Activated CD4-positive, alpha-beta T cell treated with anti-CD3 and anti-CD28 coated beads for 48 hours (primary cell): ENCODE measurements around the gene MAN1C1.
A peak's percentile ranks its signal among the peaks of the same experiment; 100 is the strongest.

Experiments
- DNase-seq: peaks from one replicate; pipeline ENCODE4 v3.0.0-alpha.2; 2020

MAN1C1 gene

GRCh38 chr1:25804964-25805862 is 188.6 kb downstream of the MAN1C1 start:
- no peak for DNase-seq

- DNase-seq: no peak
Observed at GRCh38 chr1:25805863-25806225, 189.3 kb downstream of the MAN1C1 start.

- no peak for DNase-seq
Observed at GRCh38 chr1:25806418-25806817, 189.8 kb downstream of the MAN1C1 start.

- DNase-seq: no peak
Observed at GRCh38 chr1:25807480-25808390, 191.1 kb downstream of the MAN1C1 start.

GRCh38 chr1:25808481-25809244 is 192.1 kb downstream of the MAN1C1 start:
- no peak for DNase-seq

GRCh38 chr1:25809283-25809926 is 192.8 kb downstream of the MAN1C1 start:
- no peak for DNase-seq

GRCh38 chr1:25809929-25810328 is 193.3 kb downstream of the MAN1C1 start:
- DNase-seq: no peak

- peak; percentile 88 for DNase-seq
Observed at GRCh38 chr1:25810341-25811299, 194.0 kb downstream of the MAN1C1 start.

- no peak for DNase-seq
Observed at GRCh38 chr1:25811384-25812082, 194.9 kb downstream of the MAN1C1 start.

- DNase-seq: no peak
Observed at GRCh38 chr1:25813071-25813733, 196.6 kb downstream of the MAN1C1 start.

- DNase-seq: no peak
Observed at GRCh38 chr1:25813734-25814471, 197.3 kb downstream of the MAN1C1 start.

- DNase-seq: no peak
Observed at GRCh38 chr1:25814549-25815087, 198.0 kb downstream of the MAN1C1 start.

GRCh38 chr1:25815208-25816111 is 198.9 kb downstream of the MAN1C1 start:
- DNase-seq: no peak

- DNase-seq: no peak
Observed at GRCh38 chr1:25816112-25816718, 199.6 kb downstream of the MAN1C1 start.

GRCh38 chr1:25817840-25818501 is 201.4 kb downstream of the MAN1C1 start:
- no peak for DNase-seq

- DNase-seq: no peak
Observed at GRCh38 chr1:25818569-25818968, 202.0 kb downstream of the MAN1C1 start.
